ENCODE results near the gene TSPAN4.

TSPAN4 gene

DNA sequence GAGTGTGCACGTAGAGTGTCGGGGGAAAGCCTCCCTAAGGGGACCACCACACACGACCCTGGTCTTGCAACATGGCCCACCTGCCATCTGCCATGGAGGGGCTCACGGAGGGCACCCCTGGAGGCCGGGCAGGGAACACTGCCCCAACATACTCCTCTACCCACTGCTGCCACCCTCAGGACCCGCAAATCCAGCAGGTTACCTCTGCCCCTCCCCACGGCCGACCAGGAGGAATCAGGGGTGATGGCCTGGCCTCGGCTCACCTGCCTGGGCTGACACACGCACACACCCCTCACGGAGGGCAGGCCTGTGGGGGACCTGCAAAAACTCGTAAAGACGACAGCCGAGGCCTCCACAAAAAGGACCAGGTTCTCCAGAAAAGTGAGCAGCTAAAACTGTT is 37.8 kb downstream of the TSPAN4 start:
- Mint-ChIP-seq H3K36me3 (peaks cover 7% of the 10 kb centered on the region), H3K4me1 (ENCODE audit: low read depth) (no peaks in the 10 kb centered on the region), H3K4me3 (no peak overlapping the region), H3K27me3 (no peaks in the 10 kb centered on the region), H3K27ac (no peak overlapping the region), H3K9me3 (ENCODE audit: low read depth) (no peaks in the 10 kb centered on the region)

DNA sequence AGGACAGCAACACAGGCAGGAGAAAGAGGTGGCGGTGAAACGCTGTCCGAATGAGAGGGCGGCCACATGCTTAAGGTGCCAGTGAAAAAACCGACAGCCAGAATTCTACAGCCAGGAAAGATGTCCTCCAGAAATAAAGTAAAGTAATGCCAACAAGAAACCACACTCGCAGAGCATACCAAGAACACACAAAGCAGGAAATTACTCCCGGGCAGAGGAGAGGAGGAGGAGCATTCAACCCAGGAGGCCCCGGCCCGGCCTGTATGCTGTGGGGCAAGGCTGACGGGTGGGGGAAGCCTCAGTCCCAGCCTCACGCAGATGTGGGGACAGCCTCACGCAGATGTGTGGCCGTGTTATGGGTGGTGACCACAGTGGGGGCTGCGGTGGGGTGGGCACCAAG is 39.9 kb downstream of the TSPAN4 start:
- no peaks in the 10 kb centered on the region for H3K9me3 Mint-ChIP-seq (ENCODE audit: low read depth)
- peaks cover 7% of the 10 kb centered on the region for H3K36me3 Mint-ChIP-seq
- H3K27me3 Mint-ChIP-seq: no peaks in the 10 kb centered on the region
- H3K27ac Mint-ChIP-seq: no peak overlapping the region
- H3K4me3 Mint-ChIP-seq: no peak overlapping the region
- no peaks in the 10 kb centered on the region for H3K4me1 Mint-ChIP-seq (ENCODE audit: low read depth)

DNA sequence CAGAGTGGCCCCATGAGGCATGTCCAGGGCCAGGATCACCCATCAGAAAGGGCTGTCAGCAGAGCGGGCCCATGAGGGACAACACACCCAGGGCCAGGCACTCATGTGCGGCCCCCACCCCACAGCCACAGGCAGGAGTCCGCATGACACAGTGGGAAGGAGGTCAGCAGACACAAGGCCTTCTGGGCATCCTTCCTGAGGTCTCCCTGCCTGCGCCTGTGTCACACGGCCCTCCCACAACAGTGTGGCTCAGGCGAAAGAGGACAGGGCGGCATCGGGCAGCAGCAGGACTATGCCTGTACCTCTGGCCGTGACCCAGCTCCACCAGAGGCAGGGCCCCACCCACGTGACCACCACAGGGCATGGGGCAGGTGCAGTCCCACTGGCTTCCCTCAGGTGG is 40.9 kb downstream of the TSPAN4 start:
- Mint-ChIP-seq H3K4me1 (ENCODE audit: low read depth) (no peaks in the 10 kb centered on the region), H3K36me3 (peaks cover 7% of the 10 kb centered on the region), H3K4me3 (no peak overlapping the region), H3K9me3 (ENCODE audit: low read depth) (no peaks in the 10 kb centered on the region), H3K27me3 (no peaks in the 10 kb centered on the region), H3K27ac (no peak overlapping the region)

DNA sequence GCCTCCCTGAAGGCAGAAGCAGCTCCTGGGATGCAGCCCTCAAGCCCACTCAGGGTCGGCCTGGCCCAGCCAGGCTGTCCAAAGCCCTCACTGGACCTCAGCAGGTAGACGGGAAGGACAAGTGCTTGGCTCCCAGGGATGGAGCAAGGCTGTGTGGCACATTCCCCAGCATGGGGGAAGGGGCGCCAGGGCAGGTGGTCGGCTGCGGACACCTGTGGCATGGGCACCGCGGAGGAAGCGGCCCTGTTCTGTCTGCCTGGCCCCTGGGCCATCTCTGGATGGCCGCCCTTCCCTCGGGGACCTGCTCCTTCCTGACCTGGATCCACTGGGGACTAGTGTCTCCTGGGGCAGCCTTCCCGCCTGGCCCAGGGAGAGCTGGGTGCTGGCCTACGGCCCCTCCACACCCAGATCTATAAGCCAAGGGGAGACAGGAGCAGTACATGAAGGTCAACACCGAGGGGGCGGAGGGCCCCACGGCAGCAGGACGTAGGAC is 42.0 kb downstream of the TSPAN4 start:
- no peak overlapping the region for H3K4me3 Mint-ChIP-seq
- H3K27me3 Mint-ChIP-seq: no peaks in the 10 kb centered on the region

DNA sequence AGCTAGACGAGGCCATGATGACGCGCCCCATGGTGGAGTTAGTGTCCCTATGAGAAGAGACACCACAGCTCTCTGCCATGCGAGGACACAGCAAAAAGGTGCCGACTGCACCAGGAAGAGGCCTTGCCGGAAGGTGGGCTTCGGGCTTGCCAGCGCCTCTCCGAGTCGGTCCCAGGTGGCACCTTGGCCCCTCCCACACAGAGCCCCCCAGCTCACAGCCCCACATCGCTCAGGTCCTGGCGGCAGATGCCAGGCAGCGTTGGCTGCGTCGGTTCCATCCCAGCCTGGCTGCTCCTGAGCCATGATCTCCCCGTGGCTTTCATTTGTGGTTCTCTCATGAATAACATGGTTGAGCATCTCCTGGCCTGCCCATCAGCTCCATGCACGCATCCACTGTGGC is 43.9 kb downstream of the TSPAN4 start:
- H3K36me3 Mint-ChIP-seq: peaks cover 5% of the 10 kb centered on the region
- no peaks in the 10 kb centered on the region for H3K9me3 Mint-ChIP-seq (ENCODE audit: low read depth)
- H3K4me1 Mint-ChIP-seq (ENCODE audit: low read depth): no peaks in the 10 kb centered on the region
- no peak overlapping the region for H3K27ac Mint-ChIP-seq
- H3K4me3 Mint-ChIP-seq: no peak overlapping the region
- no peaks in the 10 kb centered on the region for H3K27me3 Mint-ChIP-seq

More for the DNA sequence above, 42.0 kb downstream of the TSPAN4 start:
- Mint-ChIP-seq H3K4me1 (ENCODE audit: low read depth) (no peaks in the 10 kb centered on the region), H3K36me3 (peaks cover 5% of the 10 kb centered on the region), H3K9me3 (ENCODE audit: low read depth) (no peaks in the 10 kb centered on the region), H3K27ac (no peak overlapping the region)

DNA sequence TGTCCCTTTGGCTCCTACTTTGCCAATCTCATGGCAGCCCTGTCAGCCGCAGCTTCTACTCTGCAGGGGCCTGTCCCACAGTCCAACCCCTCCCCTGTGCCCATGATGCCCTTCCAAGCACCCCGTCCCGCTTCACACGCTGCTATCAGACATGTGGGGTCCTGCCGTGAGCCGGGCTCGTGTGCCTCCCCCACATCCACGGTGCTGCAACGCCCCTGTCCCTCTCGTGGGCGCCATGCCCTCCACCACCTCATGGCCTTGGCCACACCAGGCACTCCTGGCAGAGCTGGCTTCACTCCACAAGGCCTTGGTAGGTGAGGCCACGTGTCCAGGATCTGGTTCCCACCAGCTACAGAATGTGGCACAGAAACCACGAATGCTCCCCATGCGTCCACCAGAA is 44.9 kb downstream of the TSPAN4 start:
- H3K27me3 Mint-ChIP-seq: no peaks in the 10 kb centered on the region
- H3K36me3 Mint-ChIP-seq: no peaks in the 10 kb centered on the region
- H3K4me1 Mint-ChIP-seq (ENCODE audit: low read depth): no peaks in the 10 kb centered on the region
- no peak overlapping the region for H3K4me3 Mint-ChIP-seq
- H3K9me3 Mint-ChIP-seq (ENCODE audit: low read depth): no peaks in the 10 kb centered on the region
- no peak overlapping the region for H3K27ac Mint-ChIP-seq

DNA sequence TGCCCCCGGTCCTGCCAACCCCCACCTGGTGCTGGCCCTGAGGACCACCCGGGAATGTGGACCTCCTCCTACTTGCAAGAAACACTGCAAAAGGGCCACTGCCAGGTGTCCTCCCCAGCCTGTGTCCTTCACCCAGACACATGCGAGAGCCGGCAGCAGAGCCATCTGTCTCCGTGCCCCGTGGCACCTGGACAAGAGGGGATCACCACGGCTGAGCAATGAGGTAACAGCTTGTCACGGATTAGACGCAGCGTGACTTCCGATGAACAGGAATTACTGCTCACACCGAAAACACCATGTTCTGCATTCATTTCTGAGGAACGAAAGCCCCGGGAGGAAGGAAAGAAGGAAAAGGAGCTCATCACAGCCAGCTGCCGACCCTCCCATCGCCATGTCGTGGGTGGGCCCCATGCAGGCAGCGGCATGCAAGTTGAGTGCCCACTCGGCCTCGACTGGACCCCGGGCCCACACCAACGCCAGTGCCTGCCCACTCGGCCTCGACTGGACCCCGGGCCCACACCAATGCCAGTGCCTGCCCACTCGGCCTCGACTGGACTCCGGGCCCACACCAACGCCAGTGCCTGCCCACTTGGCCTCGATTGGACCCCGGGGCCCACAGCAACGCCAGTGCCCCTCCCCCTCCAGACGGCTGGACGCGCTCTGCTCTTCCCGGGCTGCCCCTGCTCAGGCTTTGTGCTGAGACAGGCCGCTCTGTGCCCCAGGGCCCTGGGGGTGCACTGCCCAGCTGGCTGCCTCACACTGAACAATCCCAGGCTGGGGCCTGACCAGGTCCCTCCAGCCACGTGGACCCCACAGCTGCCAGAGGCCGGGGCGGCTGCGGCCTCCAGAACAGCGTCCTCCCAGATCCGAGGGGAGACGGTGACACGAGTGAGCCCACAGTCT is 45.9 kb downstream of the TSPAN4 start:
- Mint-ChIP-seq H3K9me3 (ENCODE audit: low read depth) (no peaks in the 10 kb centered on the region), H3K36me3 (no peaks in the 10 kb centered on the region), H3K27me3 (no peaks in the 10 kb centered on the region), H3K27ac (no peak overlapping the region), H3K4me1 (ENCODE audit: low read depth) (no peaks in the 10 kb centered on the region), H3K4me3 (no peak overlapping the region)

DNA sequence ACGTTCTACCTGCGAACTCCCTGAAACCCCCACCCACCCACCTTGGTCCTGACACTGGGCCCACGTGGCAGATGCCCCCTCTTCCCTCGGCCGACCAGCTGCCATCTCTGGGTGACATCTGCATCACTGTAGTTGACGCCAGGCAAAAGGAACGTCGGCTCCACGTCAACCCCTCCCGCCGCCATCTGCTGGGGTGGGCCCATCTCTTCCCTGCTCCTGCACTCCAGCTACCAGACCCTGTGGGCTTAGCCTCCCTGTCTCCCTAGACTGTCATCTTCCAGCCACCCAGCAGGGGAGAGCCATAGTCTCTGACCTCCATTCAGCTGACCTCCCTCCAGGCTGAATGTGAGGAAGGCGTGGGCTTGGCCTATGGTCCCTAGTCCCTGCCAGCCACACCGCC is 46.6 kb downstream of the TSPAN4 start:
- H3K4me3 Mint-ChIP-seq: no peak overlapping the region
- no peak overlapping the region for H3K27ac Mint-ChIP-seq
- H3K9me3 Mint-ChIP-seq (ENCODE audit: low read depth): no peaks in the 10 kb centered on the region
- no peaks in the 10 kb centered on the region for H3K4me1 Mint-ChIP-seq (ENCODE audit: low read depth)
- no peaks in the 10 kb centered on the region for H3K27me3 Mint-ChIP-seq
- H3K36me3 Mint-ChIP-seq: no peaks in the 10 kb centered on the region

DNA sequence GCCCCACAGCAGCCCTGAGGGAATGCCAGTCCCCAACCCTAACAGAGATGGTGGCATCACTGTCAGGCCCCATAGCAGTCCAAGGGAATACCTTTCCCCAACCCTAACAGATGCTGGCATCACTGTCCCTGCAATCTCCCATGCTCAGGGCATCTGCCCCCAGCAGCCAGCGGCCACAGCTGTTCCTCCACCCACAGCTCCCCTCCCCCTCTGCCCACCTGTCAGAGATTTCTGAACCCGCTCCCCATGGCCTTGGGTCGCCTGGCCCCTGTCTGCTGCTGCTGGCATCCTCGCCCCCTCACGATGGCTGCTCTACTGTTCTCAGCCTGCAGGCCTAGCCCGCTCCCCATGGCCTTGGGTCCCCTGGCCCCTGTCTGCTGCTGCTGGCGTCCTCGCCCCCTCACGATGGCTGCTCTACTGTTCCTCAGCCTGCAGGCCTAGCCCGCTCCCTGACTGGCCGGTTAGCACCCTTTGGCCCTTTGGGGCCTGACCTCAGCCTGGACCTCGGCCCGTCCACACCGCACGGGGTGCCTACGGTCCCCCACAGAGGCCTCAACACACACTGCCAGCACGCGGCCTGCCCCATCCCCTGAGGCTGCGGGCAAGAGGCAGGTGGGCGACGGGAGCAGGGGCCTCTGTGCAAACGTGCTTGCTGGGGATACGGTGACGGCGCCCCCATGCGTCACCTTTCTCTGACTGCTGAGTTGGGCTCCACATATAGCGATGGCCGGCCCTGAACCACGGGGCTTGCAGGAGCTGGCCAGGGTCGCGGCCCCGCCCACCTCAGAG is 47.2 kb downstream of the TSPAN4 start:
- Mint-ChIP-seq H3K4me1 (ENCODE audit: low read depth) (no peaks in the 10 kb centered on the region), H3K36me3 (no peaks in the 10 kb centered on the region), H3K4me3 (no peak overlapping the region), H3K27me3 (no peaks in the 10 kb centered on the region), H3K27ac (no peak overlapping the region), H3K9me3 (ENCODE audit: low read depth) (no peaks in the 10 kb centered on the region)

DNA sequence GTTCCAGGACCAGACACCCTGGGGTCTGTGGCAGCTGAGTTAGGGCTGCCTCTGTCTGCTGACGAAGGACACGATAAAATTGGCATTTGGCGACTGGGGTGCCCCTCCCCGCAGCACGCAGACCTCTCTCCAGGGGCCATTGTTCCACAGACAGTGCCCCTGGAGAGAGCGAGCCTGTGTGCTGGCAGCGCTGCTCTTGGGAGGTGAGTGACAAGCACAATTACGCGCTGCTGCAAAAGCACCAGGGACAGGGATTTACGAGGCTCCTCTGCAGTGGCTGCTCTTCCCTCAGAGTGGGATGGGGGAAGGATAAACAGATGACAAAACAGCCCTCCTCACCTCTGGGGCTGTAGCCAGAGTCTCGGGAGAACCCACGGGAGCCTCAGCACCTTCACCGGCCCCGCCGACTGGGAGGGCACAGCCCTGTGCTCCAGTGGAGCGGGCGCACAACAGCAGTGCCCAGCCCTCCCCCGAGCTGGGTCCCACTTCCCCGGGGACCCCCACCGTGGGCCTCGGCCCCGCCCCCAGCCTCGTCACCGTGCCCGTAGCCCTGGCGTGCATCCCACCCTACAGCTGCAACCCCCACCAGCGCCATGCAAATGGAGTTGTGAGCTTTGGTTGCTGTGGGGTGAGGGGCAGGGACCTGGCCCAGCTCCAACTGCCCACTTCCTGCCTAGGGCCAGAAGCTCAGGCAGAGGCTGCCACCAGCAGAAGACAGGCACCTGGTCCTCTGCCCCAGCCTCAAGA is 48.3 kb downstream of the TSPAN4 start:
- Mint-ChIP-seq H3K9me3 (ENCODE audit: low read depth) (no peaks in the 10 kb centered on the region), H3K36me3 (no peaks in the 10 kb centered on the region), H3K4me3 (no peak overlapping the region), H3K27me3 (no peaks in the 10 kb centered on the region), H3K4me1 (ENCODE audit: low read depth) (no peaks in the 10 kb centered on the region), H3K27ac (no peak overlapping the region)

DNA sequence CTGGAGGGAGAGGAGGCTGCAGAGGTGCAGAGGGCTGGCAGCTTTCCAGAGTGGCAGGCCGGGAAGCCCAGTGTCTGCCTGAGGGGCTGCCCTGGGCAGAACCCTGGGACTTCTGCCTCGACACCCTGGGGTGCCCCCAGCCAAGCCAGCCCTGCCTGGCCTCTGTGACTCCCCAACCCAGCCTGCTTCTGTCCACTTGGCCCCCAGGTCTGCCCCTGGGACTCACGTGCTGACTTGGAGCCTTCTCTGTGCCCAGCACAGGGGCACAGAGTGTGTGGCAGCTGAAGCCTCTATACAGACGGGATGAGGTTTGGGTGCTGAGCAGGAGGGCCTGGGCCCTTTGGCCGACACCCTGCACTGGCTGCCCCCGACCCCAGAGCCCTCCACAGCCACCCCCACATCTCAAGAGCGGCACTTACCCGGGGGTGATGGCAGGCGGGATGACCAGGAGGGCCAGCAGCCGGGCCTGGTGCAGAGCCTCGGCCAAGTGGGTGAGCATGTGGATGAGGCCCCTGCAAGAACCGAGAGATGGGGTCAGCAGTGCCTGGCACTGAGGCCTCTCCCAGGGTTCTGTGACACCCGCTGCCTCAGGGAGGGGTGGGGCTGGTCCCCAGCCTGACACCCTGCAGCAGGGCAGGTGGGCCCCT is 50.5 kb downstream of the TSPAN4 start:
- H3K4me1 Mint-ChIP-seq (ENCODE audit: low read depth): no peaks in the 10 kb centered on the region
- no peak overlapping the region for H3K27ac Mint-ChIP-seq
- H3K36me3 Mint-ChIP-seq: no peaks in the 10 kb centered on the region
- no peak overlapping the region for H3K4me3 Mint-ChIP-seq
- no peaks in the 10 kb centered on the region for H3K9me3 Mint-ChIP-seq (ENCODE audit: low read depth)
- H3K27me3 Mint-ChIP-seq: no peaks in the 10 kb centered on the region

DNA sequence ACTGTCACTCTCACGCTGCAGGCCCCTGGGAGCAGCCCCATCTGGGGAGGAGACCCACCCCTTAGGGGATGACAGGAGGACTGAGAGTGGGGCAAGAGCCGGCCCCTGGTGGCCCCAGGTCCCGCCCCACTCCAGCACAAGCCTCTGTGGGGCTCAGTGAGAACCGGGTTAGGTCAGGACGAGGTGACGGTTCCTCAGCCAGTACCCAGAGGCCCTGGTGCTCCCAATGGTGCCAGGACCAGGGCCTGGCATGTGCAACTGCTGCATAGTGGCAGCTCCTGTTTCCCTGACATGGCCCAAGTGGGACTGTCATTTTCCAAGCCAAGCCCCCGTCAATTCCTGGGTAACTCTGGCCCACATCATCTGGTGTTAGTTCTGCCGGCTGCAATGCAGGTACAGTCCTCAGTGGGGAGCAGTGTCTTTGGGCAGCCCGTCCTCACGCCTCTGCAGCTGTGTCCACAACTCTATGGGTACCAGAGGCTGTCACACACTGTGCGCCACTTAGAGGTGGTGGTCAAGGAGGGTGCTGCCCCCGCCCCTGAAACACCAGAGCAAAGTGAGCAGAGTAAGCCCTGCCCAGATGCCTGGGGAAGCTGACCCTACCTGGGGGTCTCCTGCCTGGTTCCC is 52.0 kb downstream of the TSPAN4 start:
- Mint-ChIP-seq H3K9me3 (ENCODE audit: low read depth) (no peaks in the 10 kb centered on the region), H3K36me3 (no peaks in the 10 kb centered on the region), H3K4me3 (no peak overlapping the region), H3K27me3 (no peaks in the 10 kb centered on the region), H3K27ac (no peak overlapping the region), H3K4me1 (ENCODE audit: low read depth) (no peaks in the 10 kb centered on the region)

DNA sequence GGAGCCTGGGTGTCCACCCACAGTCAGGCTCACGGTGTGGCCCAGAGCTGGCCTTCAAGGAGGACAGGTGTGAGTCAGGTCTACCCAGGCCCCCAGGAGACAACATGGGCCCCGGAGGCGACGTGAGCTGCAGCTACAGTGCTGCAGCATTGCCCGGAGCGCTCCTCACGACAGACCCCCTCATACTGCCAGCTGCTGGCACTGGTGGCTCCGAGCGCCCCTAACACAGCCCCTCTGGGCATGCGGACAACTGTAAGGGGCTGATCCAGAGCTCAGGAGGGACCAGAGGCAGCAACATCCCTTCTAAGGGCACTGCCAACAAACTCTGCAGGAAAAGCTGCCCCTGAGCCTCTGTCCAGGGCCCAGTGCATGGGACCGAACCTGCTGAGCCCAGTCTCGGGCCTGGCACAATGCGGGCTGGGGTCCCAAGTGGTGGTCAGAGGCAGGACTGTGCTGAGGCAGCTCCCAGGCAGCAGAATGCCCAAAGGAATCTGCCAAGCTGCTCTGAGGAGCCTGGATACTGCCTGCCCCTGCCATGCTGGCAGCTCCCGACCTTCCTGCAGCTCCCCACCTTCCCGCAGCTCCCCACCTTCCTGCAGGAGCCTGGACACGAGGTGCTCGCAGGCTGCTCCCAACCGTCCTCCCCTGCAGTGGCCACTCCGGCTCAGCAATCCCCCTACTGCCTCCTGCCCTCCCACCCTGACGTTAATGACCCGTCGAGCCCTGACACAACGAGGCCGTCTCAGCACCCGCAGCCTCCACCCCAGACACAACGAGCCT is 52.9 kb downstream of the TSPAN4 start:
- H3K27ac Mint-ChIP-seq: no peak overlapping the region
- no peak overlapping the region for H3K4me3 Mint-ChIP-seq

More for the DNA sequence above, 52.9 kb downstream of the TSPAN4 start:
- no peaks in the 10 kb centered on the region for H3K4me1 Mint-ChIP-seq (ENCODE audit: low read depth)
- H3K27me3 Mint-ChIP-seq: no peaks in the 10 kb centered on the region
- no peaks in the 10 kb centered on the region for H3K9me3 Mint-ChIP-seq (ENCODE audit: low read depth)
- no peaks in the 10 kb centered on the region for H3K36me3 Mint-ChIP-seq
